Lower lobe of right lung (tissue), 2 donors: ENCODE data around the gene ZMIZ2. TPM values are rescaled to one million over a fixed set of nuclear protein-coding genes. Genes with fewer than 3 reads are reported as not detected.

Experiments
- ATAC-seq, 2 donors: fragments of 200-7000 bp; cut with Tn5 transposase; one replicate each; pipeline ENCODE4 v1.9.1; 2020 to 2022; ENCODE audit warnings: mild to moderate bottlenecking in 2 of 2, moderate library complexity in 2 of 2
- DNase-seq: peaks from one replicate; pipeline ENCODE4 v3.0.0-alpha.2; 2020
- H3K27ac ChIP-seq: fragments of 200-600 bp; one replicate; pipeline ENCODE4 v1.8.0; 2022
- H3K27me3 ChIP-seq: fragments of 200-600 bp; one replicate; pipeline ENCODE4 v1.8.0; 2022; ENCODE audit warnings: low read depth
- H3K36me3 ChIP-seq: fragments of 200-600 bp; one replicate; pipeline ENCODE4 v1.8.0; 2022; ENCODE audit warnings: mild to moderate bottlenecking
- H3K4me1 ChIP-seq: fragments of 200-600 bp; one replicate; pipeline ENCODE4 v1.8.0; 2022
- H3K4me3 ChIP-seq: fragments of 200-600 bp; one replicate; pipeline ENCODE4 v1.8.0; 2022; ENCODE audit warnings: mild to moderate bottlenecking
- H3K9me3 ChIP-seq: fragments of 200-600 bp; one replicate; pipeline ENCODE4 v1.8.0; 2022
- CTCF ChIP-seq: fragments of 200-600 bp; IDR thresholded peaks from one replicate; pipeline ENCODE4 v1.8.0; 2022; ENCODE audit warnings: antibody characterized with exemption, mild to moderate bottlenecking
- intact Hi-C: fragments of 100-400 bp; cut with DNase I; formaldehyde crosslinking; loops from one replicate; pipeline ENCODE4 v1.11.0; 2022
- total RNA-seq: library from RNA; stranded (reverse); fragmentation: NEBNext Ultra II Directional; extraction: Animal tissue kit (Norgen Biotek cat#: 25700); gene quantifications from one replicate; pipeline ENCODE4 v1.2.1, GENCODE V29; 2021
- donor health status: DM: no; HTN: yes; CAD: no; lungs with severe emphysema.

ZMIZ2 gene
- total RNA-seq, 1 donor from 2014 or later, result 97.9 TPM

- no peak for TF ChIP-seq CTCF
- Histone ChIP-seq H3K36me3 (peaks cover 27% of the 10 kb centered on the region), H3K27ac (peak overlapping the region; percentile 99), H3K27me3 (no peaks in the 10 kb centered on the region), H3K4me3 (peak overlapping the region; percentile 87), H3K4me1 (peaks cover 35% of the 10 kb centered on the region), H3K9me3 (no peaks in the 10 kb centered on the region)
- intact Hi-C loops, result no loop called here
- ATAC-seq (peak; percentile 26 to 33), DNase-seq (no peak)
Measured at GRCh38 chr7:44796034-44796503, 47.4 kb downstream of the ZMIZ2 start.

GRCh38 chr7:44796504-44797328, 48.1 kb downstream of the ZMIZ2 start, which contains the start of gene PPIA:
Gene PPIA, plus strand, starts transcription at chr7:44796681. Its CDS starts 44 bp downstream, at chr7:44796725.
- DNase-seq (peak; percentile 98), ATAC-seq (peak; percentile 96 to 98)
- Histone ChIP-seq H3K27me3 (no peaks in the 10 kb centered on the region), H3K27ac (peak within 1 kb of the TSS; percentile 99), H3K9me3 (no peaks in the 10 kb centered on the region), H3K4me3 (peak within 1 kb of the TSS; percentile 87), H3K36me3 (peaks cover 33% of the 10 kb centered on the region), H3K4me1 (peaks cover 35% of the 10 kb centered on the region)
- TF ChIP-seq CTCF, result no peak
- intact Hi-C loops, result no loop called here

GRCh38 chr7:44797329-44798258, 48.9 kb downstream of the ZMIZ2 start:
- Histone ChIP-seq H3K27me3 (no peaks in the 10 kb centered on the region), H3K4me3 (peak overlapping the region; percentile 87), H3K36me3 (peaks cover 42% of the 10 kb centered on the region), H3K27ac (peak overlapping the region; percentile 99), H3K9me3 (no peaks in the 10 kb centered on the region), H3K4me1 (peaks cover 35% of the 10 kb centered on the region)
- peak; percentile 92 for DNase-seq
- intact Hi-C loops, result no loop called here
- peak; percentile 86 to 87 for ATAC-seq
- TF ChIP-seq CTCF, result peak; percentile 57

GRCh38 chr7:44798649-44799305, 50.1 kb downstream of the ZMIZ2 start:
- Histone ChIP-seq H3K4me1 (peaks cover 35% of the 10 kb centered on the region), H3K36me3 (peaks cover 54% of the 10 kb centered on the region), H3K4me3 (peak overlapping the region; percentile 87), H3K9me3 (no peaks in the 10 kb centered on the region), H3K27ac (peak overlapping the region; percentile 99), H3K27me3 (no peaks in the 10 kb centered on the region)
- intact Hi-C loops, result no loop called here
- no peak for DNase-seq
- TF ChIP-seq CTCF, result no peak
- ATAC-seq, result no peak

GRCh38 chr7:44799939-44800338, 51.3 kb downstream of the ZMIZ2 start:
- no peak for DNase-seq
- Histone ChIP-seq H3K9me3 (no peaks in the 10 kb centered on the region), H3K4me1 (peaks cover 35% of the 10 kb centered on the region), H3K36me3 (peaks cover 65% of the 10 kb centered on the region), H3K4me3 (no peak overlapping the region), H3K27me3 (no peaks in the 10 kb centered on the region), H3K27ac (no peak overlapping the region)
- ATAC-seq, result no peak
- no peak for TF ChIP-seq CTCF
- intact Hi-C loops, result no loop called here
